ENCODE data around the gene ZNF23.
"Not testable (repeated sequence)": the region's sequence is repeated elsewhere in the genome, so short reads cannot be mapped to it uniquely, and the experiment has no call there.

The ZNF23 gene

GRCh38 chr16:71461686-71462648, at the start of gene ZNF23:
ZNF23 (minus strand) TSS chr16:71462247; CDS start chr16:71456796, 5,451 bp downstream.
- peak; percentile 50 to 69 for DNase-seq (ENCODE audit: low read depth in 1 of 2, low spot score in 1 of 2)

DNA sequence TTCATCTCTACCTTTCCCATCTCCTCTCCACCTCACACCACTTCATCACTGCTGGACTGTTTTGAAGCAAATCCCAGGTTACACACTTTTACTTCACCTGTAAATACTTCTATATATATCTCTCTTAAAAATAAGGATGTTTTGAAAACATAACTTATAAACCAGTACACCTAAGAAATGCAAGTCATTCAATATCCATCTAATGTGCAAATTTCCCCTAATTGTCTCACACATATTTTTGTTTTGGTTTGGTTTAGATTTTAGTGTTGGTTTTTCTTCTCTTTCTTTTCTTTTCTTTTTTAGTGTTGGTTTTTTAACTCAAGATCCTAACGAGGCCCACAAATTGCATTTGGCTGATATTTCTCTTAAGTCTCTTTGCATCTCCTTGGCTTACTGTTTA, 45.0 kb upstream of the ZNF23 start:
- no peak for DNase-seq (ENCODE audit: low read depth in 1 of 2, low spot score in 1 of 2)

GRCh38 chr16:71504901-71505300, 42.9 kb upstream of the ZNF23 start:
- DNase-seq (ENCODE audit: low read depth in 1 of 2, low spot score in 1 of 2) = no peak

DNA sequence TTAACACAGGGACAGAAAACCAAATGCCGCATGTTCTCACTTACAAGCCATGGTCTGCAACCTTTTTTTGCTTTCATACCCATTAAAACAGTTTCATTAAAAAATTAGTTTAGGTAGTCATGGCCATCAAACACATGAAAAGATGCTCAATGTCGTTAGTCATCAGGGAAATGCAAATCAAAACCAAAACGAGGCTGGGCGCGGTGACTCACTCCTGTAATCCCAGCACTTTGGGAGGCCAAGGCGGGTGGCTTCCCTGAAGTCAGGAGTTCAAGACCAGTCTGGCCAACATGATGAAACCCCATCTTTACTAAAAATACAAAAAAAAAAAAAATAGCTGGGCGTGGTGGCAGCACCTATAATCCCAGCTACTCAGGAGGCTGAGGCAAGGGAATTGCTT, 42.0 kb upstream of the ZNF23 start:
- not testable (repeated sequence) for DNase-seq (ENCODE audit: low read depth in 1 of 2, low spot score in 1 of 2)

DNA sequence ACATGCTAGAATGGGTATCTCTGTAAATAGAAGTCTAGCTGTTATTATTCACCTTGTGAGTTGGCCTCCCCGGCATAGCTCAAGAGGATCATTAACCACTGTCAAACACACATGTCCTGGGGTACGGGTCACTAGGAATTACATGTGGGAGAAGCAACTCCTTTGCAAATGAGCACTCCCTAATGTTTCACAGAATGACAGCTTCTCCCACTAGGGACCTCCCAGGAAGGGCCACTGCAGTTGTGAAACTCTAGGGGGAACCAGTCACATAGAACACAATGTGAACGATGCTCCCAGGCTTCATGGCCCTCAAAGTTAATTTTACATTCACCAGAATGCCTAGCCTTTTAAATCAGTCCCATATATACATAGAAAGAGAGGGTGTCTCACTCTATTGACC, 39.5 kb upstream of the ZNF23 start:
- no peak for DNase-seq (ENCODE audit: low read depth in 1 of 2, low spot score in 1 of 2)

DNA sequence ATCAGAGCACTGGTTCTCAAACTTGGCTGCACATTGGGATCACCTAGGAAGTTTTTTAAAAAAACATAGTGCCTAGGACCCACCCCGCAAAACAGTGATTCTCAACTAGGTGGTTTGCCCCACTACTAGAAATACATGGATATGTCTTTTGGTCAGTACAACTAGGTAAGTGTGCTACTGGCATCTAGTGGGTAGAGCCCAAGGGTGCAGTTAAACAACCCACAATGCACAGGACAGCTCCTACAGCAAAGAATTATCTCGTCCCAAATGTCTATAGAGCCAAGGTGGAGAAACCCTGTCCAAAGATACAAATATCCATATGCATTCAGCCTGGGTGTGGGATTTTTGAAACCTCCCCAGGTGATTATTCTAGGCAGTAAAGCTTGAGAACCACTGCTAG, 38.9 kb upstream of the ZNF23 start:
- DNase-seq (ENCODE audit: low read depth in 1 of 2, low spot score in 1 of 2) = no peak

GRCh38 chr16:71499775-71500364, 37.8 kb upstream of the ZNF23 start:
- no peak for DNase-seq (ENCODE audit: low read depth in 1 of 2, low spot score in 1 of 2)

DNA sequence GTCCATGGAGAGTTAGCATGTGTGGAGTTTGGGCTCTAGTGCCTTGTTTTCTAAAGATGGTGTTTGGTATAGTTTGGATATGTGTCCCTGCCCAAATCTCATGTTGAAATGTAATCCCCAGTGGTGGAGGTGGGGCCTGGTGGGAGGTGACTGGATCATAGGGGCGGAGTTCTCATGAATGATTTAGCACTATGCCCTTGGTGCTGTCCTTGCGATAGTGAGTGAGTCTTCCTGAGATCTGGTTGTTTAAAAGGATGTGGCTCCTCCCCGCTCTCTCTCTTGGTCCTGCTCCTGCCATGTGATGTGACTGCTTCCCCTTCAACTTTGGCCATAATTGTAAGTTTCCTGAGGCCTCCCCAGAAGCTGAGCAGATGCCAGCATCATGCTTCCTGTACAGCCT, 36.0 kb upstream of the ZNF23 start:
- DNase-seq (ENCODE audit: low read depth in 1 of 2, low spot score in 1 of 2) = no peak

DNA sequence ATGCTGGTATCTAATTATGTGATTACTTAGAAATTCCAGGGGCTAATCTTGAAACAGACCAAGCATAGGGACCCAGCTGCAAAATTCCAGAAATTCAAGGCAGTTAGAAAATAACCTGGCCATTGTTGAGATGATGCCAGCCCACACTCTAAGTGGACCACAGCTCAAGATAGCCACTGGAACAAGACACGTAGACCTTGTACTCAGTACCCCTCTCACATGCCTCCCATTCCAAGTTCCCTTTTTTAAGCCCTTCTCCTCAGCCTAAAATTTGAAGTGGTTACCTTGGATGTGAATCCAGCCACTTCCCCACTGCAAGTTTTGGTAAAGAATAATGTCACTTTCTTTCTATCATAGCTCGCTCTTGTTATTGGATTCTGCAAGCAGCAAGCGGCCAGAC, 31.2 kb upstream of the ZNF23 start:
- DNase-seq (ENCODE audit: low read depth in 1 of 2, low spot score in 1 of 2) = no peak

- no peak for DNase-seq (ENCODE audit: low read depth in 1 of 2, low spot score in 1 of 2)
These were observed 30.7 kb upstream of the ZNF23 start for GRCh38 chr16:71492786-71493185.

DNA sequence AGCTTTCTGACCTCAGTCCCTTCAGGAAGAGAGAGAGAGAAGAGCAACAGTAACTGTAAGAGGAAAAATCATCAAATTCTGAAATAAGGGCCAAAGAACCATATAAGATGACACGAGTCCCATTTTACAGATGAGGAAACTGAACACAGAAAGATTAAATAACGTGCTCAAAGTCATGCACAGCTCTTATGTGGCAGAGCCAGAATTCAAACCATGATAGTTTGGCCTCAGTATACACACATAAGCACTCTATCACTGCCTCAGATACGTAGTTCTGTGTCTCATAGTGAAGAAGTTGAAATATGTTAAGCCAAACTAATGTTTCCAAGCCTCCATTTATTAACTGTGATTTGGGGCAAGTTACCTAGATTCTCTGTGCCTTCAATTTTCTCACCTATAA, 29.0 kb upstream of the ZNF23 start:
- no peak for DNase-seq (ENCODE audit: low read depth in 1 of 2, low spot score in 1 of 2)

GRCh38 chr16:71490361-71490760, 28.3 kb upstream of the ZNF23 start:
- DNase-seq (ENCODE audit: low read depth in 1 of 2, low spot score in 1 of 2) = no peak

DNA sequence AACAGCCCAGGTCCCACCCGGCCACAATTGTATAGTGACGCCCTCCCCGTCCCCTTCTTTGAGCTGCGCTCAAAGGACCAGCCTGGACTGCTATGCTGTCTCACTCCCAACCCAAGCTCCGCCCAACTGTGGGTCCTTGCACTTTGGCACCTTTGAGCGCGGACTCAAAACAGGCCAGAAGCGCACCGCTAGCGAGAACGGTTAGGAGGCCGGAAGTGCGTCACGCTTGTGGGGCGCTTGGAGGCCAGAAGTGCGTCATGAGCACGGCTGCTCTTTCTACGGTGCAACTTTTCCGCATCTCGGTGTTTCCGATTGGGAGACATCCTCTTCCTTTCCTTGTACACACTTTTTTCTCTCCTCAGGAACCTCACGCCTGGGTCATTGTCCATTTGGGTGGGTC, 27.1 kb upstream of the ZNF23 start, which contains the start of gene ZNF19:
Gene ZNF19, minus strand, starts transcription at position 203 of the 400 bp plus-strand sequence. CDS start 7,210 bp downstream, outside the sequence.
- no peak for DNase-seq (ENCODE audit: low read depth in 1 of 2, low spot score in 1 of 2)

GRCh38 chr16:71484006-71484893, 22.2 kb upstream of the ZNF23 start:
- peak; percentile 41 to 46 for DNase-seq (ENCODE audit: low read depth in 1 of 2, low spot score in 1 of 2)

GRCh38 chr16:71482569-71482968, 20.5 kb upstream of the ZNF23 start:
- no peak for DNase-seq (ENCODE audit: low read depth in 1 of 2, low spot score in 1 of 2)

- DNase-seq (ENCODE audit: low read depth in 1 of 2, low spot score in 1 of 2) = no peak
These were observed 18.9 kb upstream of the ZNF23 start for GRCh38 chr16:71480956-71481355.

GRCh38 chr16:71479420-71479819, 17.4 kb upstream of the ZNF23 start:
- DNase-seq (ENCODE audit: low read depth in 1 of 2, low spot score in 1 of 2) = no peak

- DNase-seq (ENCODE audit: low read depth in 1 of 2, low spot score in 1 of 2) = no peak
These were observed 14.5 kb upstream of the ZNF23 start for GRCh38 chr16:71476457-71477124.

DNA sequence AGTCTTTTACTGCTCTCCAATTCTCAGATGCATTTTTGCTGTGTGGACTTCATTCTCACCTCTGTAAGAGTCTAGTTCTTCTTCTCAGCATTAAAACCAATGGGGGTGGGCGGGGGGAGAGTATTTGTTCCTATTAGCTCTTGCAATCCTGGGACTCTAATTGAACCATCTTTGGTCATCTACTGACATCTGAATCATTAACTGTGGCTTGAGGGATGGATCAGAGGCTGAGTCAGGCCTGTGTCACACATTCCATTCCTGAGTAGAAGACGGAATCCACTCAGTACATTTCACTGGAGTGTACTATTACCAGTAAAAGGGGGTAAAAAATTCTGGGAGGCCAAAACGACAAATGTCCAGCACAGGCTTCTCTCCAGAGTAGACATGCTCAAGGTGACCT, 12.8 kb upstream of the ZNF23 start:
- no peak for DNase-seq (ENCODE audit: low read depth in 1 of 2, low spot score in 1 of 2)

GRCh38 chr16:71473891-71474290, 11.8 kb upstream of the ZNF23 start:
- DNase-seq (ENCODE audit: low read depth in 1 of 2, low spot score in 1 of 2) = no peak

- DNase-seq (ENCODE audit: low read depth in 1 of 2, low spot score in 1 of 2) = no peak
These were observed 10.9 kb upstream of the ZNF23 start for GRCh38 chr16:71472931-71473330.
